PC-3 (cell line): ENCODE results near the gene PRF1. TPM values are rescaled to one million over a fixed set of nuclear protein-coding genes. Genes with fewer than 3 reads are reported as not detected.
"Not testable (repeated sequence)": the region's sequence is repeated elsewhere in the genome, so short reads cannot be mapped to it uniquely, and the experiment has no call there.

Experiments used
- ATAC-seq: fragments of 200-7000 bp; cut with Tn5 transposase; 2 replicates; pipeline ENCODE4 v1.9.1; 2020; ENCODE audit warnings: mild to moderate bottlenecking, moderate library complexity
- BruUV-seq: library from RNA; stranded (reverse); fragments of 400-500 nt; replicated peaks from 2 replicates; lab custom pipeline; 2021; lab: Mats Ljungman, UMichigan
- CTCF ChIA-PET: fragments of 300-600 bp; sonication (Branson Sonifier 250); formaldehyde crosslinking; loops from one replicate; lab custom pipeline; 2022; ENCODE audit warnings: antibody characterized with exemption; lab: Charles Lee
- POLR2A ChIA-PET: fragments of 300-600 bp; sonication (Branson Sonifier 250); formaldehyde crosslinking; loops from one replicate; lab custom pipeline; 2022; ENCODE audit warnings: antibody characterized with exemption; ENCODE audit not compliant: unreplicated experiment; lab: Charles Lee
- DNase-seq: peaks from one replicate; pipeline ENCODE4 v3.0.0-alpha.2; 2015
- H2AFZ ChIP-seq: fragments of 300-600 bp; sonication (generic); 2 replicates; pipeline ENCODE4 v1.6.0; 2016; ENCODE audit warnings: antibody characterized with exemption, low read length
- H3F3A ChIP-seq: fragments of 300-600 bp; sonication (generic); one replicate; pipeline ENCODE4 v1.6.0; 2017; ENCODE audit warnings: antibody characterized with exemption, low read length, control low read depth, mild to moderate bottlenecking; ENCODE audit not compliant: unreplicated experiment
- H3K27ac ChIP-seq: fragments of 300-600 bp; sonication (generic); 2 replicates; pipeline ENCODE4 v1.5.1; 2016; ENCODE audit warnings: mild to moderate bottlenecking, low read length
- H3K27me3 ChIP-seq: fragments of 300-600 bp; sonication (generic); 2 replicates; pipeline ENCODE4 v1.6.1; 2016; ENCODE audit warnings: low read length, mixed read lengths
- H3K36me3 ChIP-seq: fragments of 300-600 bp; sonication (generic); 2 replicates; pipeline ENCODE4 v1.6.1; 2016; ENCODE audit warnings: low read depth, mixed run types, low read length, mixed read lengths
- H3K4me1 ChIP-seq: fragments of 300-600 bp; sonication (generic); 2 replicates; pipeline ENCODE4 v1.5.1; 2016; ENCODE audit warnings: low read length; ENCODE audit not compliant: insufficient read depth
- H3K4me2 ChIP-seq: fragments of 300-600 bp; sonication (generic); 2 replicates; pipeline ENCODE4 v1.6.0; 2016; ENCODE audit warnings: low read length
- H3K4me3 ChIP-seq: fragments of 300-600 bp; sonication (generic); 2 replicates; pipeline ENCODE4 v1.5.1; 2016; ENCODE audit warnings: mild to moderate bottlenecking, low read length, mixed read lengths
- H3K79me2 ChIP-seq: fragments of 300-600 bp; sonication (generic); 2 replicates; pipeline ENCODE4 v1.6.1; 2017; ENCODE audit warnings: low read length, mixed read lengths
- H3K9ac ChIP-seq: fragments of 300-600 bp; sonication (generic); 2 replicates; pipeline ENCODE4 v1.6.0; 2016; ENCODE audit warnings: mild to moderate bottlenecking, low read length
- H3K9me2 ChIP-seq: fragments of 300-600 bp; sonication (generic); replicated peaks from 2 replicates; pipeline ENCODE4 v1.6.1; 2016; ENCODE audit warnings: mixed run types, low read length, mixed read lengths
- H3K9me3 ChIP-seq: fragments of 300-600 bp; sonication (generic); 2 replicates; pipeline ENCODE4 v1.6.1; 2016; ENCODE audit warnings: low read length, mixed read lengths
- H4K20me1 ChIP-seq: fragments of 300-600 bp; sonication (generic); 2 replicates; pipeline ENCODE4 v1.6.1; 2016; ENCODE audit warnings: low read length, mixed read lengths
- CTCF ChIP-seq: fragments of 300-600 bp; sonication (generic); conservative IDR thresholded peaks from 2 replicates; pipeline ENCODE4 v1.5.1; 2017; ENCODE audit warnings: antibody characterized with exemption, low read depth, mild to moderate bottlenecking, low read length
- EZH2 ChIP-seq: fragments of 300-600 bp; sonication (generic); IDR thresholded peaks from one replicate; pipeline ENCODE4 v1.6.1; 2017; ENCODE audit warnings: antibody characterized with exemption, mild to moderate bottlenecking, low read length; ENCODE audit not compliant: unreplicated experiment
- EZH2phosphoT487 ChIP-seq: fragments of 300-600 bp; sonication (generic); IDR thresholded peaks from 2 replicates; pipeline ENCODE4 v1.6.1; 2018; ENCODE audit warnings: mild to moderate bottlenecking, antibody characterized with exemption, low read length, borderline replicate concordance
- intact Hi-C: fragments of 100-400 bp; cut with micrococcal nuclease; formaldehyde crosslinking; loops from 2 replicates; pipeline ENCODE4 v1.9.0; 2023
- total RNA-seq: library from RNA; depleted of rRNA; stranded (reverse); fragments of >200 nt; gene quantifications from 2 replicates; pipeline ENCODE4 v1.2.3, GENCODE V29; 2014

The PRF1 gene
- total RNA-seq, 1 experiment from 2014 or later, result not detected

- no peak overlapping the region for H3K4me3 ChIP-seq
- DNase-seq (no peak), ATAC-seq (no peak)
- H3K9ac ChIP-seq, result no peak overlapping the region
- H3F3A ChIP-seq, result no peaks in the 10 kb centered on the region
- no peaks in the 10 kb centered on the region for H3K9me2 ChIP-seq
- H4K20me1 ChIP-seq, result no peaks in the 10 kb centered on the region
- H3K36me3 ChIP-seq, result no peaks in the 10 kb centered on the region
- H3K9me3 ChIP-seq, result 0 out of 2 replicates have a peak, but pooled peaks cover 6% of the 10 kb centered on the region
- no peak overlapping the region for H3K4me2 ChIP-seq
- CTCF ChIA-PET, result no interaction called here
- H2AFZ ChIP-seq, result no peak overlapping the region
- H3K27ac ChIP-seq, result no peak overlapping the region
- intact Hi-C loops, result no loop called here
- no peaks in the 10 kb centered on the region for H3K79me2 ChIP-seq
- BruUV-seq, result no TSS peak
- no peak for TF ChIP-seq EZH2phosphoT487
- TF ChIP-seq CTCF, result no peak
- TF ChIP-seq EZH2, result no peak
- POLR2A ChIA-PET, result no interaction called here
- no peaks in the 10 kb centered on the region for H3K27me3 ChIP-seq
- peaks cover 7% of the 10 kb centered on the region; the same call in 1 of the 2 replicates for H3K4me1 ChIP-seq
Measured at GRCh38 chr10:70634011-70634410, 31.5 kb upstream of the PRF1 start.

GRCh38 chr10:70631735-70632134 lies 29.2 kb upstream of the PRF1 start:
- H3K9me3 ChIP-seq, H3F3A ChIP-seq, H2AFZ ChIP-seq, intact Hi-C loops, DNase-seq, H3K27ac ChIP-seq, POLR2A ChIA-PET, H3K4me2 ChIP-seq, BruUV-seq, H3K27me3 ChIP-seq, ATAC-seq, H3K4me3 ChIP-seq, H3K9me2 ChIP-seq, H3K9ac ChIP-seq, H3K36me3 ChIP-seq, H4K20me1 ChIP-seq, H3K4me1 ChIP-seq, H3K79me2 ChIP-seq: not testable (repeated sequence)
- CTCF ChIA-PET, result interaction anchor here (0.6 kb wide), 1 partner anchor 171 kb away, joined by 3 read pairs; no protein-coding TSS in a partner anchor

GRCh38 chr10:70629338-70629737 lies 26.8 kb upstream of the PRF1 start:
- CTCF ChIA-PET, result no interaction called here

More at GRCh38 chr10:70629338-70629737, 26.8 kb upstream of the PRF1 start:
- Histone ChIP-seq H4K20me1 (no peaks in the 10 kb centered on the region), H3K27me3 (no peaks in the 10 kb centered on the region), H3K4me2 (no peak overlapping the region), H2AFZ (no peak overlapping the region), H3K9me2 (no peaks in the 10 kb centered on the region), H3F3A (no peaks in the 10 kb centered on the region), H3K27ac (no peak overlapping the region), H3K9me3 (0 out of 2 replicates have a peak, but pooled peaks cover 6% of the 10 kb centered on the region), H3K79me2 (no peaks in the 10 kb centered on the region), H3K9ac (no peak overlapping the region), H3K4me3 (no peak overlapping the region), H3K4me1 (no peaks in the 10 kb centered on the region; the same call in 1 of the 2 replicates), H3K36me3 (no peaks in the 10 kb centered on the region)
- BruUV-seq, result no TSS peak
- POLR2A ChIA-PET, result no interaction called here
- intact Hi-C loops, result no loop called here
- DNase-seq, result no peak
- ATAC-seq, result no peak
- TF ChIP-seq CTCF (no peak), EZH2phosphoT487 (no peak), EZH2 (no peak)
